Measurements from ENCODE around the gene ID2.

Gene ID2

GRCh38 chr2:8671176-8671575, 10.7 kb upstream of the ID2 start:
- DNase-seq = no peak

- no peak for DNase-seq
Measured at GRCh38 chr2:8671802-8672201, 10.1 kb upstream of the ID2 start.

- DNase-seq = no peak
Measured at GRCh38 chr2:8672940-8673339, 8.9 kb upstream of the ID2 start.

- no peak for DNase-seq
Measured at GRCh38 chr2:8673381-8673780, 8.5 kb upstream of the ID2 start.

GRCh38 chr2:8674420-8675009, 7.3 kb upstream of the ID2 start:
- DNase-seq = no peak

GRCh38 chr2:8675543-8675942, 6.3 kb upstream of the ID2 start:
- no peak for DNase-seq

GRCh38 chr2:8676191-8676920, 5.5 kb upstream of the ID2 start:
- peak; percentile 51 for DNase-seq

GRCh38 chr2:8676921-8677645, 4.8 kb upstream of the ID2 start:
- DNase-seq = no peak

GRCh38 chr2:8677646-8678592, 3.9 kb upstream of the ID2 start:
- DNase-seq = peak; percentile 72

GRCh38 chr2:8678731-8679566, 2.9 kb upstream of the ID2 start:
- peak; percentile 93 for DNase-seq

GRCh38 chr2:8679567-8679826, 2.4 kb upstream of the ID2 start:
- no peak for DNase-seq

GRCh38 chr2:8679827-8680731, 1.8 kb upstream of the ID2 start:
- DNase-seq = peak; percentile 49

GRCh38 chr2:8680822-8681760, 765 bp upstream of the ID2 start:
- peak; percentile 88 for DNase-seq

GRCh38 chr2:8682719-8683667, 1.1 kb downstream of the ID2 start:
- peak; percentile 73 for DNase-seq

- DNase-seq = peak; percentile 72
Measured at GRCh38 chr2:8684540-8684877, 2.7 kb downstream of the ID2 start.

- peak; percentile 85 for DNase-seq
Measured at GRCh38 chr2:8684878-8685696, 3.2 kb downstream of the ID2 start.

GRCh38 chr2:8685697-8686358, 4.0 kb downstream of the ID2 start:
- DNase-seq = peak; percentile 98
